Measurements from ENCODE around the gene ENO2. TPM values are rescaled to one million over a fixed set of nuclear protein-coding genes. Genes with fewer than 3 reads are reported as not detected.
"Not testable (repeated sequence)": the region's sequence is repeated elsewhere in the genome, so short reads cannot be mapped to it uniquely, and the experiment has no call there.

The ENO2 gene
- total RNA-seq: 30.5 TPM

- DNase-seq (ENCODE audit: low spot score): peak; percentile 71
These were observed at the start of gene ENO2 for GRCh38 chr12:6914246-6914946. Gene ENO2, plus strand, starts transcription at chr12:6914580. Its CDS starts 1,253 bp downstream, at chr12:6915833.

GRCh38 chr12:6865307-6865706 is 49.1 kb upstream of the ENO2 start:
- not testable (repeated sequence) for DNase-seq (ENCODE audit: low spot score)

GRCh38 chr12:6866163-6866919 is 48.0 kb upstream of the ENO2 start:
- no peak for DNase-seq (ENCODE audit: low spot score)

- no peak for DNase-seq (ENCODE audit: low spot score)
These were observed 47.4 kb upstream of the ENO2 start for GRCh38 chr12:6866920-6867412.

GRCh38 chr12:6867413-6868210 is 46.8 kb upstream of the ENO2 start, which contains the start of gene TPI1:
Gene TPI1, plus strand, starts transcription at chr12:6867531. Its CDS starts 36 bp downstream, at chr12:6867567.
- DNase-seq (ENCODE audit: low spot score): peak; percentile 86

DNA sequence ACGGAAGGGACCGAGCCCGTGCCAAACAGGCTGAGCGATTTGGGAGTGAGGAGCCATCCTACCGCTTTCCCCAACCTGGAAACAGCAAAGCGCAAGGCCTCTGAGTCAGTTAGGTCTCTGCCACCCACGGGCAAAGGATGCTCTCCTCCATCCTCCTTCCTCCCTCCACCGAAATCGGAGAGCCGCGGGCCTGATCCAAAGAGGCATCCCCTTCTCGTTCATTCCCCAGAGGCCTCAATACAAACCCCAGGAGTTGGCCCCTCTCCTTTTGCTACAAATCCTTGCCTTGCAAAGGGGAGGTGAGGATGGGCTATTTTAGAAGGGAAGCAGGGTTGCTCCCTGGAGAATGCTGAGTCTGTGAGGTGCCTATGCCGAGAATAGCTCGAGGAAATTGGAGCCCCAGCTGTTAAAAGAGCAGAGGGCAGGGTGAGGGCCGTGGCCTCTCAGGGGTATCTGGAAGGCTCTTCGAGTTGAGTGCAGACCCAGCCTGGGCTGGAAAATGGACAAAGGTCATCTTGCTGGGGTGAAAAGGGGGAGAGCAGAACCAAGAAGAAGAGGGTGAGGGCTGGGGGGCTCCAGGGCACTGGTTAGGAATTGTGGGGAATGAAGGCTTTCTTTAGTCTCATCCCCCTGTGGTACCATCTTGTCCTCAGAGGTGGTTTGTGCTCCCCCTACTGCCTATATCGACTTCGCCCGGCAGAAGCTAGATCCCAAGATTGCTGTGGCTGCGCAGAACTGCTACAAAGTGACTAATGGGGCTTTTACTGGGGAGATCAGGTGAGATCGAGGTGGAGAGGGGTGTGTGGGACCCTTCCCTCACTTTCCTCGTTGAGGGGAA is 46.0 kb upstream of the ENO2 start:
- DNase-seq (ENCODE audit: low spot score): no peak

GRCh38 chr12:6869049-6870021 is 45.0 kb upstream of the ENO2 start:
- DNase-seq (ENCODE audit: low spot score): peak; percentile 88

GRCh38 chr12:6870304-6870703 is 44.1 kb upstream of the ENO2 start:
- DNase-seq (ENCODE audit: low spot score): not testable (repeated sequence)

- DNase-seq (ENCODE audit: low spot score): peak; percentile 67
These were observed 43.1 kb upstream of the ENO2 start for GRCh38 chr12:6871052-6871957.

DNA sequence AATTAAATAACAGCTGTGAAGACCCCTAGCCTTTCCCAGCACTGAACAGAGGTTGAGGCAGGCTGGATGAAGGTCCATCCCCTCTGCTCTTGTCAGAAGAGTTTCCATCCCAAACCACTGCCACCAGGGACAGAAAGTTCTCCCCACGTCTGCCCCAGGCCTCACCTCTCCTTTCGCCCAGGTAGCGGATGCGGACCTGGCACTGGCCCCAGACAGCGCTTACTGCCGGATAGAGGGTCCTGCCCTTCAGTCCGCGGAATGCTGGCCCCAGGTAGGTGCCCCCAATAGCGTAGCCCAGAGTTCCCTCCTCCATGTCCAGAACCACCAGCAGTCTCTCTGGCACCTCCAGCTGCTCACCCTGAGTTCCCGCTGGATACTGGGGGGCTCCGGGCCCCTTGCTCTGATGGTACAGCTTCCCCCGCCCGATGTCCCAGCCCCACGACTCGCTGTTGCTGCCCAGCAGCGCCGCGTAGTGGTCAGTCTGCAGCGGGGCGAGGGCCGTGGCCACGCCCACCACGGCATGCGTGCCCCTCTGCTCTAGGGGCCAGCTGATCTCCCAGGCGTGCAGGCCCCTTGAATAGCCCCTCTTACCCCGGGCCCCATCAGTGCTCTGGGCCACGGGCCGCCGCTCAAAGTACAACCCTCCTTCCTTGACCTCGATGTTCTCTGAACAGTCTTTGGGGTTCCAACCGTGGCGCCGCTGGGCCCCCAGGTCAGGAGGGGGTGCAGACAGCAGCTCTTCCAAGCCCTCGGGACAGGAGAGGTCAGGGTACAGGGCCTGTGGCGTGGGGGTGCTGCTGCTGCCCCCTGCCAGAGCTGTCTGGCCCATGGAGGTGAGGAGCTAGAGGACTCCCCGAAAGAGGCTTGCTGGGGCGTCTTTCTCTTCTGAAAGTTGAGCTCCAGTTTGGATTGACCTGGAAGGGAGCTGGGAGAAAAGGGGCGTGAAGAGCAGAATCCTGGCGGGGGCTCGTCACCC is 42.0 kb upstream of the ENO2 start:
- peak; percentile 85 for DNase-seq (ENCODE audit: low spot score)

DNA sequence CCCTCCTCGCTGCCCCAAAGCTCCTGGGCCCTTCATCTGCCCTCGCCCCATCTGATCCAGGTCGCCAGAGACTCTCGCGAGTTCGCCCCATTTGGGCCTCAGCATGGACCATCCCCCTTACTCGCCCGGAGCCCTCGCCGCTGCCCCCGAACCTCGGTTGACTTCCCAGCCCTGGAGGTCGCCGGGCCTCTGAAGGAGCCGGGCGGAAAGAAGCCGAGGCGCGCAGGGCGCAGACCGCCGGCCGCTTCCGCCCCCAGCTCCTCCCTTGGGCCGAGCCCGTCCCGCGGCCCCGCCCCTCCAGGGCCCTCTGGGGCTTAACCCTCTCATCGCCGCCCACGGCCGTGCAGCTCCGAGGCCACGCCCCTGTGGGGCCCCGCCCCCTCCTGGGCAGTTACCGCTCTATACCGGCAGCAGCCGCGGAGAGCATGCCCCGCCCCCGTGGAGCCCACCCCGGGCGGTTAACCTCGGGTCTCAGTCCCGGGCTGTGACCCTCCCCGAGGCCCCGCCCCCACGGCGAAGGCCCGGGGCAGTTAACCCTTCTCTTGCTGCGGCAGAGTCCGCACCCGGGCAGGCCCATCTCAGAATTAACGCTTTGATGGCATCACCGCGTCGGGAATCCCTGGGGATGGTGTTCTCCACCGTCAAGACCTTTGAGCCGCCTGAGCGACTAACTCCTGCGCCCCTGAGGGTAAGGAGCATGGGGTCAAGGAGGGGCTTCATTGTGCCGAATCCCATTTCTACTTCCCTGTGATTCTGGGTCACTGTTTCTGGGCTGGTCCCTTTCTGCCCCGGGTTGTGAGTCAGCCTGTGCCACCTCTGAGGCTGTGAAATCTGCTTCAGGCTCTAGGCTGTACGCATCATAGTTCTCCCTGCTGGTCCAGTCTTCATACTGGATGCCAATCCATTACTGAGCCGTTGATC is 41.0 kb upstream of the ENO2 start, which contains the start of gene SPSB2:
TSS of gene SPSB2 (minus strand) at position 210 of the 921 bp plus-strand sequence. CDS start 402 bp downstream, outside the sequence.
- peak; percentile 99 for DNase-seq (ENCODE audit: low spot score)

GRCh38 chr12:6874015-6874368 is 40.4 kb upstream of the ENO2 start:
- not testable (repeated sequence) for DNase-seq (ENCODE audit: low spot score)

DNA sequence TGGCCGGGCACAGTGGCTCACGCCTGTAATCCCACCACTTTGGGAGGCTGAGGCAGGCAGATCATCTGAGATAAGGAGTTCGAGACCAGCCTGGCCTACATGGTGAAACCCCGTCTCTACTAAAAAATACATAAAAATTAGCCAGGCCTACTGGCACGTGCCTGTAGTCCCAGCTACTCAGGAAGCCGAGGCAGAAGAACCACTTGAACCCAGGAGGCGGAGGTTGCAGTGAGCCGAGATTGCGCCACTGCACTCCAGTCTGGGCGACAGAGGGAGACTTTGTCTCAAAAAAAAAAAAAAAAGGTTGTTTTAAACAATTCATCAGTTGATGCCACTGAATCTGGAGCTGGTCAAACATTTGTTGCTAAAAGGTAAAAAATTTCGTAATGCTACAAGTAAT is 34.6 kb upstream of the ENO2 start:
- DNase-seq (ENCODE audit: low spot score): not testable (repeated sequence)

- DNase-seq (ENCODE audit: low spot score): no peak
These were observed 31.1 kb upstream of the ENO2 start for GRCh38 chr12:6883252-6883651.

- no peak for DNase-seq (ENCODE audit: low spot score)
These were observed 30.7 kb upstream of the ENO2 start for GRCh38 chr12:6883683-6884082.

- DNase-seq (ENCODE audit: low spot score): no peak
These were observed 29.8 kb upstream of the ENO2 start for GRCh38 chr12:6884539-6884938.

All from mucosa of gallbladder (tissue), 1 donor.